Naive thymus-derived CD8-positive, alpha-beta T cell (primary cell): ENCODE data around the gene MRPL40. TPM values are rescaled to one million over a fixed set of nuclear protein-coding genes. Genes with fewer than 3 reads are reported as not detected.
A peak's percentile ranks its signal among the peaks of the same experiment; 100 is the strongest.

Experiments used
- ATAC-seq, 2 donors: fragments of 150-1000 bp; cut with Tn5 transposase in 1 of 2; sonication (Bioruptor Pico), chemical (Tn5 transposase) in 1 of 2; 1 replicate in 1 of 2; 2 replicates in 1 of 2; pipeline ENCODE4 v1.10.0; 2021; ENCODE audit warnings: mild to moderate bottlenecking in 2 of 2, moderate library complexity in 2 of 2
- POLR2A ChIA-PET: fragments of 350-600 bp; sonication (Branson Sonifier 250); formaldehyde crosslinking; loops from one replicate; lab custom pipeline; 2021; ENCODE audit warnings: antibody characterized with exemption; lab: Charles Lee
- DNase-seq, 10 donors: peaks; one replicate each; pipeline versions ENCODE4 v3.0.0 to v3.0.0-alpha.2; 2020 to 2022
- H3K27ac Mint-ChIP-seq, 10 donors: one replicate each; pipeline ENCODE4 v1.8.0; 2020 to 2022; ENCODE audit warnings: mild to moderate bottlenecking in 10 of 10, mixed read lengths in 10 of 10, moderate library complexity in 4 of 10, inconsistent platforms in 1 of 10
- H3K27me3 Mint-ChIP-seq, 5 donors: one replicate each; pipeline ENCODE4 v1.8.0; 2021 to 2022; ENCODE audit warnings: mixed read lengths in 5 of 5
- H3K36me3 Mint-ChIP-seq, 3 donors: one replicate each; pipeline ENCODE4 v1.8.0; 2020 to 2022; ENCODE audit warnings: mixed read lengths in 3 of 3, mild to moderate bottlenecking in 2 of 3, inconsistent platforms in 1 of 3
- H3K4me1 Mint-ChIP-seq, 4 donors: one replicate each; pipeline ENCODE4 v1.8.0; 2021 to 2022; ENCODE audit warnings: mixed read lengths in 4 of 4
- H3K4me3 Mint-ChIP-seq, 10 donors: one replicate each; pipeline ENCODE4 v1.8.0; 2020 to 2022; ENCODE audit warnings: mild to moderate bottlenecking in 10 of 10, mixed read lengths in 10 of 10, moderate library complexity in 6 of 10, inconsistent platforms in 1 of 10
- H3K9me3 Mint-ChIP-seq, 9 donors: one replicate each; pipeline ENCODE4 v1.8.0; 2020 to 2022; ENCODE audit warnings: mixed read lengths in 9 of 9, mild to moderate bottlenecking in 3 of 9, inconsistent platforms in 1 of 9, moderate library complexity in 1 of 9
- polyA plus RNA-seq, 3 donors: library from polyadenylated mRNA; unstranded; fragments of 300-500 nt; fragmentation: Illumina TruSeq; gene quantifications; one replicate each; pipeline ENCODE4 v1.2.3, GENCODE V29; 2021
- total RNA-seq, 8 experiments: library from RNA in 2 of 8; stranded (reverse) in 2 of 8; gene quantifications; one replicate each; pipeline ENCODE4 v1.2.3 and lab custom pipeline; 2021 to 2026

Gene MRPL40
- total and polyA plus RNA-seq, 5 experiments from 2014 or later, result 20.8 to 80.5 (median 69.5) TPM

DNA sequence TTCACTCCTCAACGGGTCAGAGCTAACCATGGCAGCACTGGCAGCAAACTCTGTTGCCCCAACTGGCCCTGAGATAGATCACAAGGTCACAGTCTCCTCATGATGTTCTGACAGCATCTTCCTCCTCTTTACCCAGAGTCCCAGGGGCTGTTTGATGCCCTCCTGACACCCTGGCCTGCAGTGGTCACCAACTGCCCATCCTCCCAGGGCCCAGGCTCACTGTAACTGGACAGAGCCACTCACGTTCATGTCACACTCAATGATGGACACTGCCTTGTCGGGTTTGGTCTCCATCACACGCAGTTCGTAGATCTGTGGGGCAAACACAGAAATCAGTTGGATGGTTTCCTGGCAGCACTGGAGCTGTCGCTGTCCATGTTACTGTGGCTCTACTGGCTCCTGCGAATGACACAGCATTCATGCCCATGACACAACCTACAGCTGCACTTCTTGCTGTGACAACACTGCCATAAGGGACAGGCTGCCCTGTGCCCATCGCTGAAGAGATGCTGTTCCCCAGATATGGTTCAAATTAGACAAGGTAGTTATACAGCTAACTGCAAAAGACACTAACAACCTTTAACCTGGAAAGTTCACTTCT, 25.6 kb downstream of the MRPL40 start:
- H3K27ac Mint-ChIP-seq, result no peak overlapping the region
- no peaks in the 10 kb centered on the region for H3K27me3 Mint-ChIP-seq
- peaks cover 0 to 69% (median 15%) of the 10 kb centered on the region in 3 donors for H3K36me3 Mint-ChIP-seq
- H3K4me3 Mint-ChIP-seq, result no peak overlapping the region
- ATAC-seq, result no peak
- peaks cover 0 to 2% (median 0%) of the 10 kb centered on the region in 4 donors for H3K4me1 Mint-ChIP-seq
- H3K9me3 Mint-ChIP-seq, result no peaks in the 10 kb centered on the region
- POLR2A ChIA-PET, result interaction anchor here (0.6 to 0.7 kb wide), 2 partner anchors 24 to 610 kb away, joined by 3 to 5 read pairs; no protein-coding TSS in a partner anchor
- no peak for DNase-seq

DNA sequence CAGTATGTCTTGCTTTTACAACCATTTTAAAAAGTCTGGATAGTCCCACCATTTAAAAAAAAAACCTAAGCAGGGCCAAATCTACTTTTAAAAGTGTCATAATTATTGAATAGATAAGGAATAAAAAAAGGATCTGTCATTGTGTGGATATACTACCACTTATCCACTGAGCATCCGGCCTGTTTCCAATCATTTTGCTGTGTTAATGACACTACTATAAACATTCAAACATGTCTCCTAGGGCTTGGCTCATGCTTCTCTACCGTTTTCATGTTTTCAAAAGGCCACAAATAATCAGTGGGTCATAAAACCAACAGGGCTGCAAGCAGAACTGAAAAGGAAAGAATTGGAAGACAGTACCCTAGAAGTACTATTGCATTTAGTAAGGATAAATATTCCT, 27.7 kb downstream of the MRPL40 start:
- ATAC-seq (no peak), DNase-seq (no peak)
- Mint-ChIP-seq H3K36me3 (peaks cover 2 to 70% (median 8%) of the 10 kb centered on the region in 3 donors), H3K27me3 (no peaks in the 10 kb centered on the region), H3K27ac (no peak overlapping the region), H3K9me3 (no peaks in the 10 kb centered on the region), H3K4me3 (no peak overlapping the region), H3K4me1 (no peaks in the 10 kb centered on the region)
- POLR2A ChIA-PET, result no interaction called here

DNA sequence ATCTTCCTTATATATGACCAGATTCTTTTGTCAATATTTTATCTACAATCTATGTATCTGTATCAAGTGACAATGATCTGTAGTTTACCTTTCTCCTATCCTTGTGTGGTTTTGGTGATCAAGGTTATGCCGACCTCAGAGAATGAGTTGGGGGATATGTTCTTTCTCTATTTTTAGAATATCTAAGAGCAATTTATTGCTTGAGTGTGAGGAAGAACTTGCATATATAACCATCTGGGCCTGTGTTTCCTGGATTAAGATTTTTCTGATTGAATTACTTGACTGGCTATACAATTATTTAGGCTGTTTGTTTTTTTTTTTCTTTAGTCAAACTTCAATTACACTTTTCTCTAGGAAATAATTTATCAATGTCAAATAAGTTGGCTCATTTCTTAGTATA, 29.2 kb downstream of the MRPL40 start:
- H3K36me3 Mint-ChIP-seq, result peaks cover 5 to 66% (median 7%) of the 10 kb centered on the region in 3 donors
- H3K27me3 Mint-ChIP-seq, result no peaks in the 10 kb centered on the region
- no peaks in the 10 kb centered on the region for H3K9me3 Mint-ChIP-seq
- no peak overlapping the region for H3K27ac Mint-ChIP-seq
- no peak overlapping the region for H3K4me3 Mint-ChIP-seq
- DNase-seq (no peak), ATAC-seq (no peak)
- H3K4me1 Mint-ChIP-seq, result no peaks in the 10 kb centered on the region
- POLR2A ChIA-PET, result no interaction called here

DNA sequence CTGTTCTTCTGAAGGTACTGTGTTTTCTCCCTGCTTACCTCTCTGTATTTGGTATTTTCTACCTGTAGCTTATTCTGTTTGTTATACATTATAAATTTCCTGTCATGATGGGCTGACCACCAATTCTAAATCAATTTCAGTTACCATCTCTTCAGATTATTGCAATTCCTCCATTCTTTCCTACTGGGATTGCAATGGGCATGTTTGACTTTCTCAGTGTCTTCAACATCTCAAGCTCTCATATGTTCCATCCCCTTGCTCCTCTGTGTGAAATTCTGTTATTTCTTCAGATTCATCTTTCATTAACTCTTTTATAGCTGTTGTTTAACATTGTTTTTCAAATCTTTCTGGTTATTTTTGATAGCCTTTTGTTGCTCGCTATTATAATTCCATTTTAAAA, 30.7 kb downstream of the MRPL40 start:
- Mint-ChIP-seq H3K9me3 (no peaks in the 10 kb centered on the region), H3K27ac (peak overlapping the region in 2 of 10 donors; percentile 20 to 25), H3K4me1 (peaks cover 0 to 3% (median 1%) of the 10 kb centered on the region in 4 donors), H3K36me3 (peaks cover 5 to 68% (median 19%) of the 10 kb centered on the region in 3 donors), H3K27me3 (no peaks in the 10 kb centered on the region), H3K4me3 (no peak overlapping the region)
- ATAC-seq, result no peak
- no peak for DNase-seq
- POLR2A ChIA-PET, result no interaction called here

DNA sequence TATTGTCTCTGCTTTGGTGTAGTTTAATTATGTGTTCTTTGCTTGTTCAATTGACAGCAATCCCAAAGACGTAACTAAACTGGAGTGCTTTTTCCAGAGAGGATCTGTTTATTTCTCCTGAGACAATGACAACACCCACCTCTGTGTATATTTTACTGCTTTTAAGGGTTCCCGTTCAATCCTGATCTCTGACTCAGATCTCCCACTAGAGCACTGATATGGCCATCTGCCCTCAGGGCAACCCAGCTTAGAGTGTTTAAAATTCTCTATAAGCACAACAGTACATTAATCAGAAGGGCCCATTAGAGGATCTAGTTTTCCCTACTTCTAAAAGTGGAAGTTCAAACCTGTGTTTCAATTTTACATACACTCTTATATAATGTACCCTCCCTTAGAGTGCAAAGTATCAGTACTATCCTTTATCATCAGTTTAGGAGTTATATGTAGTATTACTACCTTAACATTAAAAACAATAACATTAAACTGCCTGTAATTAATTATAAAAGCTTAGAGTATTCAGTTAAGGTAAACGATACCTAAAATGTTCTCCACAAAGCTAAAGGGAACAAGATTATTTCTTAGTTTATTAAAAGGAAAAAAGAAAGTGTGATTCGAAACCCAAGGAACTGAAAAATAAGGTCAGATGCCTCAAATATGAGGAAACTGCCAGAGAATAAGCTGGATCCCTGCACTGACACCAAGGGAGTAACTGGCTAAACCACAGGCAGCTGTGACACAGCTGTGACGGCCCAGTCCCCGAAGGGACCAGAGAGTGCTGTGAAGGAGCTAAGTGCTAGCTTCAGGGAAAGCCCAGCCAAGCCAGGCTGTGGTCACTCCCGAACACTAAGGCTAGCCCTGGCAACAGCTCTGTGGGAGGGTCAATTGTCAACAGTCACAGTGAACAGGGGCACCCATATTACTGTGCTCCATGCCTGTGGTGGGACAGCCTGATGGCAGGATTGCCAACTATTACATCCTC, 31.4 kb downstream of the MRPL40 start:
- H3K36me3 Mint-ChIP-seq, result peaks cover 5 to 72% (median 24%) of the 10 kb centered on the region in 3 donors
- DNase-seq, result no peak

DNA sequence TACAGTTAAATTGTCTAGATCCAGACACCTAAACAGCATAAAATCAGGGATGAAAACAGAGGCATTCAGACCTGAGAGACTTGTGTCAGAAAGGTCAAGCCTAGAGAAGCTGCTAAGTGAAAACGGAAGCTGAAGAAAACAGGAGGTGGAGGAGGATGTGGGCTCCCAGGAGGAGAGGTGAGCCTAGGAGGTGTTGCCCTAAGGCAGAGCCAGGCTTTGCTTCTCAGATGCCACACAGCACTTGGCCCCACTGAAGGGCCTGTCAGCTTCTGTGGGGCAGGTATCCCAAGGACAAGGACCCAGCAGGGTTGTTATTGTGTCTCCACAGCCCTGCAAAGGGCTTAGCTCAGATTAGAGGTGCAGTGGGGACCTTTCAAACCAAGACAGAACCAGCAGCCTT, 32.2 kb downstream of the MRPL40 start:
- H3K27ac Mint-ChIP-seq, result peak overlapping the region in 1 of 10 donors; percentile 25
- peaks cover 5 to 76% (median 24%) of the 10 kb centered on the region in 3 donors for H3K36me3 Mint-ChIP-seq
- ATAC-seq (no peak), DNase-seq (no peak)
- no peaks in the 10 kb centered on the region for H3K9me3 Mint-ChIP-seq
- H3K4me3 Mint-ChIP-seq, result no peak overlapping the region
- POLR2A ChIA-PET, result no interaction called here
- H3K4me1 Mint-ChIP-seq, result peaks cover 0 to 9% (median 7%) of the 10 kb centered on the region in 4 donors
- no peaks in the 10 kb centered on the region for H3K27me3 Mint-ChIP-seq

More for the DNA sequence above, 31.4 kb downstream of the MRPL40 start:
- Mint-ChIP-seq H3K27ac (peak overlapping the region in 2 of 10 donors; percentile 11 to 25), H3K9me3 (no peaks in the 10 kb centered on the region), H3K4me1 (peaks cover 0 to 4% (median 3%) of the 10 kb centered on the region in 4 donors), H3K27me3 (no peaks in the 10 kb centered on the region), H3K4me3 (no peak overlapping the region)
- ATAC-seq, result no peak
- POLR2A ChIA-PET, result no interaction called here

DNA sequence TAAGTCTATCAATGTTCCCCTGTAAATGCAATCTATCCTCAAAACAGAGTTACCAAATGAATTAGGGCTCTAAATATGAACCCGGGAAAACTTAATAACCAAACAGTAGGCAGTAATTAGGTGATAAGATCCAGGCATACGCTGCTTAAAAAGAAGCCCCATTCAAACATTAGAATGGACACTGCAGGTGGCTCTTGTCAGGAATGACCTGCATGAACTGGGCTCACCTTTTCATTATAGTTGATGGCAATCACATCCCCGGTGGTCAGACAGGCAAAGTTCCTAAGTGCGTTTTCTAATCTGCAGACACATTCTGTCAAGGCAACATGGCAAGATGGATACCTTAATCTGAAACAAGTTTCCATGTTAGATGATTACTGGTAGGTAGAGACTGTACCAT, 32.6 kb downstream of the MRPL40 start:
- Mint-ChIP-seq H3K9me3 (no peaks in the 10 kb centered on the region), H3K27ac (no peak overlapping the region), H3K4me3 (no peak overlapping the region), H3K4me1 (peaks cover 0 to 10% (median 7%) of the 10 kb centered on the region in 4 donors), H3K36me3 (peaks cover 5 to 80% (median 26%) of the 10 kb centered on the region in 3 donors), H3K27me3 (no peaks in the 10 kb centered on the region)
- POLR2A ChIA-PET, result no interaction called here
- ATAC-seq (no peak), DNase-seq (no peak)

DNA sequence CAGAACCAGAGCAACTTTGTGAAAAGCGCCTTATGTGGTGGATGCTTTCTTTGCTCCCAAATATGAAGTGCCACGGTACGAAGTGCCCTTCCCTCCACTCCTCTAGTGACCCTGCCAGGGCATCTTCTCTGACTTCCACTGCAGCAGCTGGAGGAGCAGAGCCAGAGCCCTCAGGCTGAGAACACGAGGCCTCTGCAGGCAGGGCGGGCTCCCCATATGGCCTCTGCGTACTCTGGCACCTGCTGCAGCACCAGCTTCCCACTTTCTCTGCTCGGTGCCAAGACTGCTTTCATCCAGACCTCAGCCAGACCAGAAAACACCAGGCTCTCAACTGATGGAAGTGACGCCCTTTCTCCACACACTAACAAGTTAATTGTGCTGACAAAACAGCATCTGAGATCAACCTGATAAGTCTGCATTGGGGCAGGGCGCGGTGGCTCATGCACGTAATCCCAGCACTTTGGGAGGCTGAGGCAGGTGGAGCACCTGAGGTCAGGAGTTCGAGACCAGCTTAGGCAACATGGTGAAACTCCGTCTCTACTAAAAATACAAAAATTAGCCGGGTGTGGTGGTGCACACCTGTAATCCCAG, 33.9 kb downstream of the MRPL40 start:
- DNase-seq, result no peak
- ATAC-seq, result no peak
- Mint-ChIP-seq H3K27me3 (no peaks in the 10 kb centered on the region), H3K4me1 (peaks cover 0 to 11% (median 8%) of the 10 kb centered on the region in 4 donors), H3K4me3 (no peak overlapping the region), H3K36me3 (peaks cover 5 to 87% (median 29%) of the 10 kb centered on the region in 3 donors), H3K9me3 (no peaks in the 10 kb centered on the region), H3K27ac (no peak overlapping the region)
- POLR2A ChIA-PET, result interaction anchor here (1.3 kb wide), 1 partner anchor 13 kb away, joined by 3 read pairs; the partner anchor contains the start of gene CDC45

DNA sequence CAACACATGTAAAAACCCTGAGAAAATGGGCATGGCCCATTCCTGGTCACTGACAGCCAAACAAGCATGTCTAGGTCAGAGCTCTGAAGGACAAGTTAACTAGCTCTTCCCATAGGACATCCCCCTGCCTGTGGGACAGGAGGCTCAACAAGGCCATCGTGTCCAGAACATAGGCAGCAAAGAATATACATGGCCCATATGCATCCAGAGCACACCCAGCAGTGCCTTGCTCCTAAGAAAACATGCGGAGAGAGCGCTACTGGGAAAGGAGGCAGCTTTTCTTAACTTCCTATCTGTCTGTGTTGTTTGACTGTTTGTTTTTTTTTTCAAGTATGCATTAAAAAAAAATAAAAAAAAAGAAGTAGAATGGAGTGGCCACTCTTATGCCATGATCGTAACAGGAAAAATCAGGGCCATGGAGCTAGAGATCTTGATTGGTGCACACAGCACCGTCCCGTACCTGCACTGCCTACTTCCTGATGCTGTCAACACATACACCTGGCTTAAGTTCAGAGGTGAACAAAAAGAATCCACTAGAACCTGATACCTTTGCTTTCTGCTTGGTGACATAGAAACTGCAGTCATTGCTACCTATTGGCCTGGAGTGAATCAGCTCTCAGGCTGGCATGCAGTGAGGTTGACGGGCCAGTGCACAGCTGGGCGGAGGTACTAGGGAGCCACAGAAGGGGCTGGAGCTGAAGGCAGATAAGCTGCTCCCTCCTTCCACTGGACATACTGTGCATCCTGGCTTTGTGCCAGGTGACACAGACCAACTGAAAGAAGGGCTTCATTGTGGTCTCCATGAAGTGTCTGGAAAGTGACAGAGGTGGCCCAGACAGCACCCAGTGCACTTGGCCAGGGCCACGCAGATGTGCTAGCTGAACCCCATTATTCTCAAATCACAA, 34.8 kb downstream of the MRPL40 start:
- Mint-ChIP-seq H3K27me3 (no peaks in the 10 kb centered on the region), H3K4me3 (no peak overlapping the region), H3K4me1 (peaks cover 0 to 11% (median 8%) of the 10 kb centered on the region in 4 donors), H3K9me3 (no peaks in the 10 kb centered on the region), H3K27ac (peak overlapping the region in 1 of 10 donors; percentile 29), H3K36me3 (peaks cover 5 to 90% (median 36%) of the 10 kb centered on the region in 3 donors)
- no peak for ATAC-seq
- POLR2A ChIA-PET, result interaction anchor here (1.3 kb wide), 1 partner anchor 12 kb away, joined by 3 read pairs; the partner anchor contains the start of gene CDC45
- no peak for DNase-seq

DNA sequence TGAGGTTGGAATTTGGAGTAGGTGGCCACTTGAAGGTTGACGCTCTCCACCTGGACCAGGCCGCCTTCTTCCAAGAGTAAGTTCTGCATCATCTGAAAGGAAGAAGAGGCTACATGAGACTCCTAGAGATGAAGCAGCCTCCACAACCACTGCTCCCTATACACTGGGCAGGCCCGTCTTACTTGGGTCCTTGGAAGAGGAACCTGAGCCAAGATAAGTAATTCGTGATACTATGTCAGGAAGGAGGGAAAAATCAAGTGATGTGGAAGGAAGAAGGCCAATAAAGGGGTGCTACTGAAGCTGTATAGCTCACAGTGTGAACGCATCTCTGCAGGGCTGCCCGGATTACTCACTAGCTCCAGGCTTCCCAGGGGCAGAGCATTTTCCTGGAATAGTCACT, 35.6 kb downstream of the MRPL40 start:
- Mint-ChIP-seq H3K4me3 (no peak overlapping the region), H3K9me3 (no peaks in the 10 kb centered on the region), H3K36me3 (peaks cover 5 to 90% (median 36%) of the 10 kb centered on the region in 3 donors), H3K4me1 (peaks cover 0 to 11% (median 8%) of the 10 kb centered on the region in 4 donors), H3K27ac (peak overlapping the region in 2 of 10 donors; percentile 7 to 29), H3K27me3 (no peaks in the 10 kb centered on the region)
- POLR2A ChIA-PET, result no interaction called here
- ATAC-seq, result no peak
- no peak for DNase-seq

DNA sequence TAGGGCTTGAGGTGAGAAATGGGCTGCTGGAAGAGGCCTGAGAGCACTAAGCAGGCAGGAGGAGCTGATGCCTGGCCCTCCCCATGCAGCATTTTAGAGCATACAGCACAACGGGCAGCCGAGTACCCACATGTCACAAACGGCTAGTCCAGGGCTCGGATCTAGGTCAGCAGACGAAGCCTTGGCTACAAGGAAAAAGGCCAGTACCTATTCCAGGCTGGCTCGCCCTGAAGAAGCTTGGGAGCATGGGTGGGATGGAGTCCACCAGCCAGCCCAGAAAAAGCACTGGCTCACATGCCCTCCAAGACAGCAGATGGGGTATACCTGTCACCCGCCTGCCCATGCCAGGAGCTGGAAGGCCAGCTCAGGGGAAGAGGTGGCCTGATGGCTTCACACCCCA, 37.1 kb downstream of the MRPL40 start:
- H3K27ac Mint-ChIP-seq, result peak overlapping the region in 1 of 10 donors; percentile 86
- peaks cover 5 to 89% (median 36%) of the 10 kb centered on the region in 3 donors for H3K36me3 Mint-ChIP-seq
- DNase-seq (no peak), ATAC-seq (no peak)
- no peaks in the 10 kb centered on the region for H3K27me3 Mint-ChIP-seq
- no peaks in the 10 kb centered on the region for H3K9me3 Mint-ChIP-seq
- peaks cover 2 to 13% (median 13%) of the 10 kb centered on the region in 4 donors for H3K4me1 Mint-ChIP-seq
- no peak overlapping the region for H3K4me3 Mint-ChIP-seq
- POLR2A ChIA-PET, result interaction anchor here (1.5 to 1.7 kb wide), 2 partner anchors 10 to 161 kb away, joined by 3 to 4 read pairs; partner anchors contain the start of genes CDC45 and UFD1
